GM06990 (cell line): Measurements from ENCODE around the gene NOP16.

Experiments
- DNase-seq: peaks from one replicate; pipeline ENCODE4 v3.0.0-alpha.2; 2011; ENCODE audit not compliant: insufficient read length; ENCODE audit errors: extremely low read depth
- H3K27me3 ChIP-seq: replicated peaks from 2 replicates; pipeline ENCODE4 v1.6.0; 2011; ENCODE audit warnings: low read length; ENCODE audit not compliant: control insufficient read depth, insufficient read depth
- H3K36me3 ChIP-seq: 2 replicates; pipeline ENCODE4 v1.5.1; 2011; ENCODE audit warnings: low read length; ENCODE audit not compliant: control insufficient read depth, insufficient read depth
- H3K4me3 ChIP-seq: replicated peaks from 2 replicates; pipeline ENCODE4 v1.5.1; 2011; ENCODE audit warnings: low read depth, mild to moderate bottlenecking, control low read depth, low read length
- CTCF ChIP-seq: IDR thresholded peaks from 2 replicates; pipeline ENCODE4 v1.5.1; 2011; ENCODE audit warnings: low read length, control low read depth, mild to moderate bottlenecking, inconsistent platforms; ENCODE audit not compliant: insufficient read depth, poor library complexity, severe bottlenecking

Gene NOP16

DNA sequence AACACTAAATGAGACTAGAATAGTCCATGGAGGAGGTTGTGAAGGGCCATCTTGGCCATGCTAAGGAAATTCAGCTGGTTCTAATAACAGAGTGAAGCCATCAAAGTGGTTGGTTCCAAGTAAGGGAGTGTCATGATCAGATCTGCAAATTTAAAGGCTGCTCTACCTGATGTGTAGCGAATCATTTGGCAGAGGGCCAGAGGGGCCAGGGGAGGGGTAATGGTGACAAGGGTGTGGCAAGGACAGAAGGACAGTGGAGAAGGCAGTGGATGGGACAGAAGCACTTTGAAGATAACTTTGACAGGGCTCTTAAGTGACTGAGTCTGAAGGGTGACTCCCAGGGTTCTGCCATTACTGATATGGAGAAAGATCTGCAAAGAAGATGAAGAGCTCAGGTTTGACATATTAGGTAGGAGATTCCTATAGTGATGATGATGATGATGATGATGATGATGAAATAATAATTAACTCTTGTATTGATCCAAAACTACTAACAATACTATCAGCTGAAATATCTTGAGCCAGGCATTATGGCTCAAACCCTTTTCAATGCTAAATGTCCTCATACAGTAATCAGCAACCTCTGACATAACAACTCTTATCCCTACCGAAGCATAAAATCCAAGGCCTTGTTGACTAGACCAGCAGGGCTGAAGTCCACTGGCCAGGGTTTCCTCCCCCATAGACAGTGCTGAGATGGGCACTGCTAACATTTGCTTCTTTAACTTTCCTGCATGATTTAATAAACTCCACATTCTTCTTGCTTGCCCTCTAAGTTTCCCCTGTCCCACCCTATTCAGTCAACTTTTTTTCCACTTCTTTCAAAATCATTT lies 46.9 kb downstream of the NOP16 start:
- no peaks in the 10 kb centered on the region for H3K27me3 ChIP-seq
- no peak overlapping the region for H3K4me3 ChIP-seq
- DNase-seq = no peak
- peaks cover 6% of the 10 kb centered on the region for H3K36me3 ChIP-seq
- no peak for TF ChIP-seq CTCF

DNA sequence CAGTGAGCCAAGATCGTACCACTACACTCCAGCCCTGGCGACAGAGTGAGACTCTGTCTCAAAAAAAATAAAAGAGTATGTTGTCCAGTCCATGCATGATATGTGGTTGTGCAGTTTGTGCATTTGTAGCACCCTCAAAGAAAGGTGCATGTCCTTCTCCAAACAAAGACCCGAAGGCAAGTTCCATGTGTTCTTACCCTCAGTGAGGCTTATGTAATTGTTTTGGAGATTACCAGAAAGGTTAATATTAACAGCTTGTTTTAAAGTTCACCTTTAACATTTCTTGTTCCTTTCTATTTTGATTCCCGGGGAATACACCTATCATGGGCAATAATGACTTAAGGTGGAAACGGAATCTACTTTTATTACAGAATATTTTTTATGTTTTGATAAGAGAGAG lies 49.1 kb downstream of the NOP16 start:
- no peak for TF ChIP-seq CTCF
- Histone ChIP-seq H3K4me3 (no peak overlapping the region), H3K27me3 (no peaks in the 10 kb centered on the region), H3K36me3 (peaks cover 2% of the 10 kb centered on the region)
- DNase-seq = no peak

- Histone ChIP-seq H3K36me3 (peaks cover 2% of the 10 kb centered on the region), H3K27me3 (no peaks in the 10 kb centered on the region), H3K4me3 (no peak overlapping the region)
- no peak for TF ChIP-seq CTCF
- no peak for DNase-seq
Observed at GRCh38 chr5:176337913-176338312, 50.5 kb downstream of the NOP16 start.

DNA sequence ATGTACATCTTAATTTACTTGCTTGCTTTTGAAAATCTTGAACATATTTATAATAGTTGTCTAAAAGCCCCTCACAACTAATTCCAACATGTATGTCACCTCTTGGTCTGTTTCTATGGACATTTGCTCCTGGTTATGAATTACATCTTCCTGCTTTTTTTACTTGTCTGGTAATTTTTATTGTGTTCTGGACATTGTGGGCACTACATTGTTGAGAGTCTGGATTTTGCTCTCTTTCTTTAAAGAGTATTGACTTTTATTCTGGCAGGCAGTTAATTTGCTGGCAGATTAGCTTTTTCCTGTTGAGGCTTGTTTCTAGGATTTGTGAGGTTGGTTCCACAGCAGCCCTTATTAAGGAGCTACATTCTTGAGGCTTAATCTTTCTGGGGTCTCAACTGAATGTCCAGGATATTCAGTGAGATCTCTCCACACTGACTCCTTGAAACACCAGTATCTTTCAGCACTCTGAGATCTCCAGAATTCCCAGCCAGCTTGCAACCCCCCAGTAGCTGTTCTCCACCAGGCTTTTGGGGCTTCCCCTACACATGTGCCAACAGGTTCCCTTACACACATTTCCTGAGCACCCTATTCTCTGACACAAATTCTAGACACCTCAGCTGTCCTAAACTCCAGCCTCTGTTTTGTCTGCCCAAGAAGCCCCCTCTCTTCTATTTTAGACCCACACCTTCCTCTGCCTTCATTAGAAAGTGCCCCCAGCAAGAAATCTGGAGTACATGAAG lies 54.2 kb downstream of the NOP16 start:
- TF ChIP-seq CTCF = no peak
- Histone ChIP-seq H3K27me3 (no peaks in the 10 kb centered on the region), H3K36me3 (peaks cover 2% of the 10 kb centered on the region), H3K4me3 (no peak overlapping the region)
- no peak for DNase-seq
